GM12878 (cell line): Measurements from ENCODE around the gene ARL6IP1. TPM values are rescaled to one million over a fixed set of nuclear protein-coding genes. Genes with fewer than 3 reads are reported as not detected.

ENCODE experiments used
- ATAC-seq: fragments of 200-7000 bp; cut with Tn5 transposase; 3 replicates; pipeline ENCODE4 v1.9.1; 2020; ENCODE audit warnings: mild to moderate bottlenecking, moderate library complexity
- BruUV-seq: library from RNA; stranded (reverse); fragments of 400-500 nt; replicated peaks from 2 replicates; lab custom pipeline; 2021; lab: Mats Ljungman, UMichigan
- CTCF ChIA-PET: fragments of 300-600 bp; sonication (Branson Sonifier 250); formaldehyde crosslinking; extraction: SDS; loops from one replicate; lab custom pipeline; 2021; ENCODE audit warnings: inconsistent platforms; lab: Yijun Ruan, JAX
- POLR2A ChIA-PET: fragments of 350-600 bp; formaldehyde crosslinking; extraction: SDS; loops from one replicate; lab custom pipeline; 2021; ENCODE audit warnings: inconsistent platforms; lab: Charles Lee
- RAD21 ChIA-PET: fragments of 300-600 bp; sonication (Branson Sonifier 250); formaldehyde crosslinking; loops from one replicate; lab custom pipeline; 2023; ENCODE audit warnings: antibody characterized with exemption; ENCODE audit not compliant: unreplicated experiment; lab: Charles Lee
- SMC1A ChIA-PET: fragments of 300-600 bp; sonication (Branson Sonifier 250); formaldehyde crosslinking; loops from one replicate; lab custom pipeline; 2023; ENCODE audit not compliant: unreplicated experiment, uncharacterized antibody; lab: Charles Lee
- DNase-seq: peaks from one replicate; pipeline ENCODE4 v3.0.0-alpha.2; 2011; ENCODE audit warnings: low read depth, low spot score
- FAIRE-seq: peaks from 3 replicates; lab custom pipeline; 2011; peaks lifted over from hg19 to GRCh38; lab: Jason Lieb, UNC
- H2AFZ ChIP-seq: 2 replicates; pipeline ENCODE4 v1.6.0; 2011; ENCODE audit warnings: low read depth, low read length, control low read depth; ENCODE audit not compliant: control insufficient read depth
- H3K27ac ChIP-seq: 2 replicates; pipeline ENCODE4 v1.5.1; 2011; ENCODE audit warnings: control low read depth; ENCODE audit not compliant: control insufficient read depth, insufficient read depth
- H3K27me3 ChIP-seq, 2 experiments: replicated peaks in 1 of 2; 2 replicates each; pipeline versions ENCODE4 v1.6.0 to v1.6.1; 2011; ENCODE audit warnings: low read length in 1 of 2; ENCODE audit not compliant: control insufficient read depth in 2 of 2, insufficient read depth in 2 of 2
- H3K36me3 ChIP-seq, 2 experiments: 2 replicates each; pipeline ENCODE4 v1.5.1; 2011; ENCODE audit warnings: low read length in 1 of 2; ENCODE audit not compliant: control insufficient read depth in 2 of 2, insufficient read depth in 2 of 2
- H3K4me1 ChIP-seq: 2 replicates; pipeline ENCODE4 v1.6.1; 2011; ENCODE audit warnings: mild to moderate bottlenecking, low read length, moderate library complexity, mixed read lengths; ENCODE audit not compliant: control insufficient read depth, insufficient read depth
- H3K4me2 ChIP-seq: 2 replicates; pipeline ENCODE4 v1.6.0; 2011; ENCODE audit warnings: control low read depth; ENCODE audit not compliant: control insufficient read depth, insufficient read depth
- H3K4me3 ChIP-seq: fragments of 200-600 bp; sonication (generic); 2 replicates; pipeline ENCODE4 v1.5.1; 2016
- H3K79me2 ChIP-seq: 2 replicates; pipeline ENCODE4 v1.6.0; 2011; ENCODE audit warnings: low read length; ENCODE audit not compliant: control insufficient read depth, insufficient read depth
- H3K9ac ChIP-seq: 2 replicates; pipeline ENCODE4 v1.8.0; 2011; ENCODE audit warnings: low read length, control low read depth, mixed read lengths; ENCODE audit not compliant: control insufficient read depth, insufficient read depth
- H3K9me3 ChIP-seq: replicated peaks from 3 replicates; pipeline ENCODE4 v1.5.1; 2011; ENCODE audit warnings: mild to moderate bottlenecking, low read length; ENCODE audit not compliant: control insufficient read depth, insufficient read depth
- H4K20me1 ChIP-seq: 2 replicates; pipeline ENCODE4 v1.6.0; 2011; ENCODE audit not compliant: control insufficient read depth, insufficient read depth
- ATF7 ChIP-seq: fragments of 450-650 bp; IDR thresholded peaks from 2 replicates; pipeline ENCODE4 v1.6.1; 2016; ENCODE audit warnings: low read depth, mild to moderate bottlenecking
- CBX5 ChIP-seq: sonication (generic); IDR thresholded peaks from 2 replicates; pipeline ENCODE4 v1.6.1; 2016; ENCODE audit warnings: low read depth, moderate library complexity, mild to moderate bottlenecking, inconsistent platforms
- CEBPZ ChIP-seq: fragments of 150-350 bp; IDR thresholded peaks from 2 replicates; pipeline ENCODE4 v1.6.1; 2016; ENCODE audit warnings: low read depth, low read length
- CHD1 ChIP-seq: IDR thresholded peaks from 2 replicates; pipeline ENCODE4 v1.6.1; 2012; ENCODE audit warnings: low read depth, low read length, improper control_type of control experiment
- E2F4 ChIP-seq: IDR thresholded peaks from 2 replicates; pipeline ENCODE4 v1.6.1; 2012; ENCODE audit warnings: low read depth, low read length, improper control_type of control experiment
- FOXM1 ChIP-seq: IDR thresholded peaks from 2 replicates; pipeline ENCODE4 v1.6.1; 2012; ENCODE audit warnings: low read depth, mild to moderate bottlenecking, inconsistent platforms, low read length, moderate library complexity
- PAX8 ChIP-seq: fragments of 450-650 bp; IDR thresholded peaks from 2 replicates; pipeline ENCODE4 v1.6.1; 2017; ENCODE audit warnings: mild to moderate bottlenecking, moderate library complexity
- RELA ChIP-seq: fragments of 450-650 bp; IDR thresholded peaks from 2 replicates; pipeline ENCODE4 v1.8.0; 2014; ENCODE audit warnings: borderline replicate concordance; ENCODE audit not compliant: partially characterized antibody
- RELB ChIP-seq: fragments of 450-650 bp; IDR thresholded peaks from 2 replicates; pipeline ENCODE4 v1.6.1; 2017; ENCODE audit warnings: low read depth, mild to moderate bottlenecking, moderate library complexity
- SIN3A ChIP-seq: IDR thresholded peaks from 2 replicates; pipeline ENCODE4 v1.6.1; 2012; ENCODE audit warnings: low read depth, low read length, improper control_type of control experiment
- SIX5 ChIP-seq: IDR thresholded peaks from 2 replicates; pipeline ENCODE4 v1.6.1; 2011; ENCODE audit warnings: mild to moderate bottlenecking, low read depth, low read length, moderate library complexity; ENCODE audit not compliant: severe bottlenecking
- SMARCA5 ChIP-seq: fragments of 450-650 bp; IDR thresholded peaks from 2 replicates; pipeline ENCODE4 v1.6.1; 2017; ENCODE audit warnings: mild to moderate bottlenecking
- SREBF1 ChIP-seq: IDR thresholded peaks from 2 replicates; pipeline ENCODE4 v1.6.1; 2012; ENCODE audit warnings: mild to moderate bottlenecking, low read length
- YBX1 ChIP-seq: fragments of 450-650 bp; IDR thresholded peaks from 2 replicates; pipeline ENCODE4 v1.6.1; 2016; ENCODE audit warnings: antibody characterized with exemption
- ZNF217 ChIP-seq: fragments of 450-650 bp; IDR thresholded peaks from 2 replicates; pipeline ENCODE4 v1.6.1; 2017; ENCODE audit warnings: antibody characterized with exemption, mild to moderate bottlenecking
- ZNF24 ChIP-seq: fragments of 450-650 bp; IDR thresholded peaks from 2 replicates; pipeline ENCODE4 v1.6.1; 2017; ENCODE audit warnings: antibody characterized with exemption, mild to moderate bottlenecking
- WGBS: methylation state at CpG from one replicate; pipeline ENCODE4 v1.1.6; 2016; ENCODE audit warnings: low lambda C conversion rate; ENCODE audit not compliant: insufficient replicate concordance, insufficient coverage; ENCODE audit errors: missing lambda C conversion rate; 5-methylcytosine and 5-hydroxymethylcytosine counted together
- in situ Hi-C: fragments of 300-500 bp; cut with MboI; formaldehyde crosslinking; loops from 9 replicates; pipeline ENCODE4 v1.14.3; 2018; ENCODE audit warnings: mixed read lengths
- intact Hi-C: fragments of 100-400 bp; cut with micrococcal nuclease; formaldehyde crosslinking; loops from one replicate; pipeline ENCODE4 v1.14.2; 2022; ENCODE audit not compliant: unreplicated experiment
- polyA plus RNA-seq, 11 experiments: library from polyadenylated mRNA; depleted of rRNA in 4 of 11; unstranded in 6 of 11; stranded (reverse) in 5 of 11; fragments of >200 nt; fragmentation: Nextera tagmentation in 4 of 11; fragmentation: Illumina TruSeq in 1 of 11; extraction: Ambion mirVana in 4 of 11; extraction: Trizol in 1 of 11; gene quantifications; 1 replicate in 1 of 11; 2 replicates in 10 of 11; pipeline versions ENCODE4 v1.2.1 to v1.2.3, GENCODE V29; 2011 to 2016; ENCODE audit warnings: inconsistent platforms in 2 of 11, missing spikeins in 2 of 11, low read depth in 1 of 11
- total RNA-seq, 4 experiments: library from RNA; depleted of rRNA in 3 of 4; stranded (reverse); fragments of >200 nt in 3 of 4; fragmentation: Illumina TruSeq in 1 of 4; extraction: Trizol in 1 of 4; gene quantifications; 2 replicates each; pipeline versions ENCODE4 v1.2.1 to v1.2.3, GENCODE V29; 2013 to 2021

The ARL6IP1 gene
- total and polyA plus RNA-seq, 10 of the 15 experiments (the other 5 are each of a cell fraction or from before 2014, with no cell fraction given) = 99.3 to 334 (median 197) TPM

GRCh38 chr16:18811925-18812324 is 10.6 kb upstream of the ARL6IP1 start:
- intact Hi-C loops = loop anchor here (10.0 kb wide), 1 partner anchor 73 kb away; no protein-coding TSS in a partner anchor

More at GRCh38 chr16:18811925-18812324, 10.6 kb upstream of the ARL6IP1 start:
- ATAC-seq = no peak
- peaks cover 9 to 32% of the 10 kb centered on the region in 2 experiments for H3K36me3 ChIP-seq
- ChIA-PET RAD21 (no interaction called here), SMC1A (no interaction called here), CTCF (no interaction called here), POLR2A (no interaction called here)
- H3K4me1 ChIP-seq = no peaks in the 10 kb centered on the region
- H3K4me3 ChIP-seq = no peak overlapping the region
- no peaks in the 10 kb centered on the region for H3K27me3 ChIP-seq
- no peaks in the 10 kb centered on the region for H3K79me2 ChIP-seq
- in situ Hi-C loops = no loop called here
- WGBS = 100% methylated on average over 3 of the region's 3 CpGs
- no peak for TF ChIP-seq ZNF217
- no peak for TF ChIP-seq SMARCA5
- TF ChIP-seq FOXM1 = no peak
- no peak for TF ChIP-seq CBX5
- TF ChIP-seq ZNF24 = no peak
- no peak for TF ChIP-seq CEBPZ
- TF ChIP-seq CHD1 = no peak
- no peak for TF ChIP-seq ATF7
- no peak for TF ChIP-seq YBX1
- no peak for TF ChIP-seq RELB
- no peak for TF ChIP-seq PAX8
- TF ChIP-seq SREBF1 = no peak
- TF ChIP-seq SIX5 = no peak
- no peak for TF ChIP-seq E2F4
- TF ChIP-seq SIN3A = no peak
- no peak for TF ChIP-seq RELA
- H2AFZ ChIP-seq = no peak overlapping the region
- no peak for DNase-seq
- H4K20me1 ChIP-seq = no peaks in the 10 kb centered on the region
- BruUV-seq = no TSS peak
- H3K9me3 ChIP-seq = no peaks in the 10 kb centered on the region
- H3K27ac ChIP-seq = no peak overlapping the region
- no peak overlapping the region for H3K9ac ChIP-seq
- FAIRE-seq = no peak
- no peak overlapping the region for H3K4me2 ChIP-seq
